ENCODE data around the gene ZNF786. TPM values are rescaled to one million over a fixed set of nuclear protein-coding genes. Genes with fewer than 3 reads are reported as not detected.

Gene ZNF786
- total and polyA plus RNA-seq, 2 experiments from 2014 or later = 6.1 to 19.8 TPM

DNA sequence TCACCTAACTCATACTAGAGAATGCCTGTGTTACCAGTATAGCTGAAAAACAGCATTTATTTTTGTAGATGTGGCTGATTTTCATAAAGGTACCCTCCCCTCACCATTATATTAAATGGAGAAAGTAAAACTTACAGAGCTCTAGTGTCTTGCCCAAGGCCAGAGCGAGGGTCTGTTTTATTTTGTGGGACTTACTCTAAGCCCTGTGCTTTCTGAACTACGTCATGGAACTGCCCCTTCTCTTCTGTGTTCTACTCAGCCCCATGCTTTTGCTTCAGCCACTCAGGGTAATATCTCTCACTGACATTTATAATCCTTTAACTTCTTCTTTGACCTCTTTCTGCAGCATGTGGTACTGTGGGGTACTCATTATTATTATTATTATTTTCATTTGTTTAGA is 10.3 kb upstream of the ZNF786 start (continued):
- TF ChIP-seq ZNF114 (CRISPR knock-in tag; IDR thresholded peaks at IDR 0.05) = no peak

DNA sequence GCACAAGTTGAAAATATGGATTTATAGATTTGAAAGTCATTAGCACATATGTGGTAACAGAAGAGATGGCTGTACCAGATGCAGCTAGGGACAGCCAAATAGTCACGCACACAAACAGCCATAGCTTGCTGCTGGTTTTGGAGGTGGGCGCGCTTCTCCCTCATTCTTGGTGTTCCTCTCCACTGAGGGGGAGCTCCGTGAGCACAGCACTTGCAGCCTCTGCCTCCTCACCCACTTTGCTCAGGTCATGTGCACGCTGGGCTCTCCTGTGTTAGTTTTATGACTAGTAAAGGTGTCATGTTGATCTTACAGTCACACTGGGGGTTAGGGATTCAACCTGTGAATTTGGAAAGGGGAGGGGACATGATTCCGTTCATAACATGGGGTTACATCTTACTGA is 8.5 kb upstream of the ZNF786 start:
- Mint-ChIP-seq H3K9me3 (no peaks in the 10 kb centered on the region), H3K4me3 (no peak overlapping the region)
- TF ChIP-seq, protein P1, sequence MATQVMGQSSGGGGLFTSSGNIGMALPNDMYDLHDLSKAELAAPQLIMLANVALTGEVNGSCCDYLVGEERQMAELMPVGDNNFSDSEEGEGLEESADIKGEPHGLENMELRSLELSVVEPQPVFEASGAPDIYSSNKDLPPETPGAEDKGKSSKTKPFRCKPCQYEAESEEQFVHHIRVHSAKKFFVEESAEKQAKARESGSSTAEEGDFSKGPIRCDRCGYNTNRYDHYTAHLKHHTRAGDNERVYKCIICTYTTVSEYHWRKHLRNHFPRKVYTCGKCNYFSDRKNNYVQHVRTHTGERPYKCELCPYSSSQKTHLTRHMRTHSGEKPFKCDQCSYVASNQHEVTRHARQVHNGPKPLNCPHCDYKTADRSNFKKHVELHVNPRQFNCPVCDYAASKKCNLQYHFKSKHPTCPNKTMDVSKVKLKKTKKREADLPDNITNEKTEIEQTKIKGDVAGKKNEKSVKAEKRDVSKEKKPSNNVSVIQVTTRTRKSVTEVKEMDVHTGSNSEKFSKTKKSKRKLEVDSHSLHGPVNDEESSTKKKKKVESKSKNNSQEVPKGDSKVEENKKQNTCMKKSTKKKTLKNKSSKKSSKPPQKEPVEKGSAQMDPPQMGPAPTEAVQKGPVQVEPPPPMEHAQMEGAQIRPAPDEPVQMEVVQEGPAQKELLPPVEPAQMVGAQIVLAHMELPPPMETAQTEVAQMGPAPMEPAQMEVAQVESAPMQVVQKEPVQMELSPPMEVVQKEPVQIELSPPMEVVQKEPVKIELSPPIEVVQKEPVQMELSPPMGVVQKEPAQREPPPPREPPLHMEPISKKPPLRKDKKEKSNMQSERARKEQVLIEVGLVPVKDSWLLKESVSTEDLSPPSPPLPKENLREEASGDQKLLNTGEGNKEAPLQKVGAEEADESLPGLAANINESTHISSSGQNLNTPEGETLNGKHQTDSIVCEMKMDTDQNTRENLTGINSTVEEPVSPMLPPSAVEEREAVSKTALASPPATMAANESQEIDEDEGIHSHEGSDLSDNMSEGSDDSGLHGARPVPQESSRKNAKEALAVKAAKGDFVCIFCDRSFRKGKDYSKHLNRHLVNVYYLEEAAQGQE (IDR thresholded peaks at IDR 0.05; ENCODE audit: unreplicated experiment) = no peak
- TF ChIP-seq, protein P2, sequence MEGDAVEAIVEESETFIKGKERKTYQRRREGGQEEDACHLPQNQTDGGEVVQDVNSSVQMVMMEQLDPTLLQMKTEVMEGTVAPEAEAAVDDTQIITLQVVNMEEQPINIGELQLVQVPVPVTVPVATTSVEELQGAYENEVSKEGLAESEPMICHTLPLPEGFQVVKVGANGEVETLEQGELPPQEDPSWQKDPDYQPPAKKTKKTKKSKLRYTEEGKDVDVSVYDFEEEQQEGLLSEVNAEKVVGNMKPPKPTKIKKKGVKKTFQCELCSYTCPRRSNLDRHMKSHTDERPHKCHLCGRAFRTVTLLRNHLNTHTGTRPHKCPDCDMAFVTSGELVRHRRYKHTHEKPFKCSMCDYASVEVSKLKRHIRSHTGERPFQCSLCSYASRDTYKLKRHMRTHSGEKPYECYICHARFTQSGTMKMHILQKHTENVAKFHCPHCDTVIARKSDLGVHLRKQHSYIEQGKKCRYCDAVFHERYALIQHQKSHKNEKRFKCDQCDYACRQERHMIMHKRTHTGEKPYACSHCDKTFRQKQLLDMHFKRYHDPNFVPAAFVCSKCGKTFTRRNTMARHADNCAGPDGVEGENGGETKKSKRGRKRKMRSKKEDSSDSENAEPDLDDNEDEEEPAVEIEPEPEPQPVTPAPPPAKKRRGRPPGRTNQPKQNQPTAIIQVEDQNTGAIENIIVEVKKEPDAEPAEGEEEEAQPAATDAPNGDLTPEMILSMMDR (conservative IDR thresholded peaks at IDR 0.05; ENCODE audit: low read depth in 2 of 2) = no peak
- no peak for TF ChIP-seq NANOG (IDR thresholded peaks at IDR 0.05; ENCODE audit: borderline replicate concordance)
- no peak for TF ChIP-seq EZH2 (IDR thresholded peaks at IDR 0.05; ENCODE audit: low read depth, unreplicated experiment)
- TF ChIP-seq ZNF114 (CRISPR knock-in tag; IDR thresholded peaks at IDR 0.05) = no peak
- no peak for TF ChIP-seq CREB1 (CRISPR knock-in tag; IDR thresholded peaks at IDR 0.05; ENCODE audit: low read depth)
- TF ChIP-seq STAT1 (IDR thresholded peaks at IDR 0.05; ENCODE audit: unreplicated experiment) = no peak
- no peak for TF ChIP-seq POLR2AphosphoS5 (IDR thresholded peaks at IDR 0.05; ENCODE audit: low read depth)
- TF ChIP-seq, protein P3, sequence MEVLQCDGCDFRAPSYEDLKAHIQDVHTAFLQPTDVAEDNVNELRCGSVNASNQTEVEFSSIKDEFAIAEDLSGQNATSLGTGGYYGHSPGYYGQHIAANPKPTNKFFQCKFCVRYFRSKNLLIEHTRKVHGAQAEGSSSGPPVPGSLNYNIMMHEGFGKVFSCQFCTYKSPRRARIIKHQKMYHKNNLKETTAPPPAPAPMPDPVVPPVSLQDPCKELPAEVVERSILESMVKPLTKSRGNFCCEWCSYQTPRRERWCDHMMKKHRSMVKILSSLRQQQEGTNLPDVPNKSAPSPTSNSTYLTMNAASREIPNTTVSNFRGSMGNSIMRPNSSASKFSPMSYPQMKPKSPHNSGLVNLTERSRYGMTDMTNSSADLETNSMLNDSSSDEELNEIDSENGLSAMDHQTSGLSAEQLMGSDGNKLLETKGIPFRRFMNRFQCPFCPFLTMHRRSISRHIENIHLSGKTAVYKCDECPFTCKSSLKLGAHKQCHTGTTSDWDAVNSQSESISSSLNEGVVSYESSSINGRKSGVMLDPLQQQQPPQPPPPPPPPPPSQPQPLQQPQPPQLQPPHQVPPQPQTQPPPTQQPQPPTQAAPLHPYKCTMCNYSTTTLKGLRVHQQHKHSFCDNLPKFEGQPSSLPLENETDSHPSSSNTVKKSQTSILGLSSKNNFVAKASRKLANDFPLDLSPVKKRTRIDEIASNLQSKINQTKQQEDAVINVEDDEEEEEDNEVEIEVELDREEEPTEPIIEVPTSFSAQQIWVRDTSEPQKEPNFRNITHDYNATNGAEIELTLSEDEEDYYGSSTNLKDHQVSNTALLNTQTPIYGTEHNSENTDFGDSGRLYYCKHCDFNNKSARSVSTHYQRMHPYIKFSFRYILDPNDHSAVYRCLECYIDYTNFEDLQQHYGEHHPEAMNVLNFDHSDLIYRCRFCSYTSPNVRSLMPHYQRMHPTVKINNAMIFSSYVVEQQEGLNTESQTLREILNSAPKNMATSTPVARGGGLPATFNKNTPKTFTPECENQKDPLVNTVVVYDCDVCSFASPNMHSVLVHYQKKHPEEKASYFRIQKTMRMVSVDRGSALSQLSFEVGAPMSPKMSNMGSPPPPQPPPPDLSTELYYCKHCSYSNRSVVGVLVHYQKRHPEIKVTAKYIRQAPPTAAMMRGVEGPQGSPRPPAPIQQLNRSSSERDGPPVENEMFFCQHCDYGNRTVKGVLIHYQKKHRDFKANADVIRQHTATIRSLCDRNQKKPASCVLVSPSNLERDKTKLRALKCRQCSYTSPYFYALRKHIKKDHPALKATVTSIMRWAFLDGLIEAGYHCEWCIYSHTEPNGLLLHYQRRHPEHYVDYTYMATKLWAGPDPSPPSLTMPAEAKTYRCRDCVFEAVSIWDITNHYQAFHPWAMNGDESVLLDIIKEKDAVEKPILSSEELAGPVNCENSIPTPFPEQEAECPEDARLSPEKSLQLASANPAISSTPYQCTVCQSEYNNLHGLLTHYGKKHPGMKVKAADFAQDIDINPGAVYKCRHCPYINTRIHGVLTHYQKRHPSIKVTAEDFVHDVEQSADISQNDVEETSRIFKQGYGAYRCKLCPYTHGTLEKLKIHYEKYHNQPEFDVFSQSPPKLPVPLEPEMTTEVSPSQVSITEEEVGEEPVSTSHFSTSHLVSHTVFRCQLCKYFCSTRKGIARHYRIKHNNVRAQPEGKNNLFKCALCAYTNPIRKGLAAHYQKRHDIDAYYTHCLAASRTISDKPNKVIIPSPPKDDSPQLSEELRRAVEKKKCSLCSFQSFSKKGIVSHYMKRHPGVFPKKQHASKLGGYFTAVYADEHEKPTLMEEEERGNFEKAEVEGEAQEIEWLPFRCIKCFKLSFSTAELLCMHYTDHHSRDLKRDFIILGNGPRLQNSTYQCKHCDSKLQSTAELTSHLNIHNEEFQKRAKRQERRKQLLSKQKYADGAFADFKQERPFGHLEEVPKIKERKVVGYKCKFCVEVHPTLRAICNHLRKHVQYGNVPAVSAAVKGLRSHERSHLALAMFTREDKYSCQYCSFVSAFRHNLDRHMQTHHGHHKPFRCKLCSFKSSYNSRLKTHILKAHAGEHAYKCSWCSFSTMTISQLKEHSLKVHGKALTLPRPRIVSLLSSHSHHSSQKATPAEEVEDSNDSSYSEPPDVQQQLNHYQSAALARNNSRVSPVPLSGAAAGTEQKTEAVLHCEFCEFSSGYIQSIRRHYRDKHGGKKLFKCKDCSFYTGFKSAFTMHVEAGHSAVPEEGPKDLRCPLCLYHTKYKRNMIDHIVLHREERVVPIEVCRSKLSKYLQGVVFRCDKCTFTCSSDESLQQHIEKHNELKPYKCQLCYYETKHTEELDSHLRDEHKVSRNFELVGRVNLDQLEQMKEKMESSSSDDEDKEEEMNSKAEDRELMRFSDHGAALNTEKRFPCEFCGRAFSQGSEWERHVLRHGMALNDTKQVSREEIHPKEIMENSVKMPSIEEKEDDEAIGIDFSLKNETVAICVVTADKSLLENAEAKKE (CRISPR knock-in tag; IDR thresholded peaks at IDR 0.05) = no peak
- no peak for TF ChIP-seq ZNF331 (CRISPR knock-in tag; IDR thresholded peaks at IDR 0.05; ENCODE audit: low read depth)
- no peak for TF ChIP-seq EZH2phosphoT487 (IDR thresholded peaks at IDR 0.05; ENCODE audit: unreplicated experiment)
- TF ChIP-seq JUNB (IDR thresholded peaks at IDR 0.05; ENCODE audit: unreplicated experiment) = no peak
- TF ChIP-seq, protein P4, sequence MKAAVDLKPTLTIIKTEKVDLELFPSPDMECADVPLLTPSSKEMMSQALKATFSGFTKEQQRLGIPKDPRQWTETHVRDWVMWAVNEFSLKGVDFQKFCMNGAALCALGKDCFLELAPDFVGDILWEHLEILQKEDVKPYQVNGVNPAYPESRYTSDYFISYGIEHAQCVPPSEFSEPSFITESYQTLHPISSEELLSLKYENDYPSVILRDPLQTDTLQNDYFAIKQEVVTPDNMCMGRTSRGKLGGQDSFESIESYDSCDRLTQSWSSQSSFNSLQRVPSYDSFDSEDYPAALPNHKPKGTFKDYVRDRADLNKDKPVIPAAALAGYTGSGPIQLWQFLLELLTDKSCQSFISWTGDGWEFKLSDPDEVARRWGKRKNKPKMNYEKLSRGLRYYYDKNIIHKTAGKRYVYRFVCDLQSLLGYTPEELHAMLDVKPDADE (IDR thresholded peaks at IDR 0.05) = no peak

More for the DNA sequence above, 8.5 kb upstream of the ZNF786 start:
- Histone ChIP-seq H3K4me3 (no peak overlapping the region), H3K79me2 (replicated peaks; ENCODE audit: insufficient read depth) (no peaks in the 10 kb centered on the region), H2AFZ (0 out of 2 replicates have a peak overlapping the region, but pooled peaks have one; percentile 10), H3K27ac (ENCODE audit: low read depth) (no peak overlapping the region), H3K9me2 (ENCODE audit: insufficient read depth) (no peaks in the 10 kb centered on the region), H3K36me3 (ENCODE audit: insufficient read depth) (no peaks in the 10 kb centered on the region), H4K20me1 (replicated peaks; ENCODE audit: insufficient read depth) (no peaks in the 10 kb centered on the region), H3K4me2 (no peak overlapping the region), H3K4me1 (ENCODE audit: insufficient read depth) (no peaks in the 10 kb centered on the region), H3K27me3 (ENCODE audit: insufficient read depth) (no peaks in the 10 kb centered on the region), H3F3A (replicated peaks; ENCODE audit: low read depth) (no peaks in the 10 kb centered on the region)
- Mint-ChIP-seq H3K4me1 (peaks cover 10% of the 10 kb centered on the region), H3K36me3 (ENCODE audit: low read depth) (peaks cover 13% of the 10 kb centered on the region), H3K27ac (no peak overlapping the region), H3K27me3 (ENCODE audit: insufficient read depth, low read depth, poor library complexity) (peaks cover 10% of the 10 kb centered on the region)
- ATAC-seq = no peak
- no peak for DNase-seq (ENCODE audit: low spot score)
